HG02981 (cell line): ENCODE data around the gene HPSE.
"Not testable (repeated sequence)": the region's sequence is repeated elsewhere in the genome, so short reads cannot be mapped to it uniquely, and the experiment has no call there.

Source experiments
- ATAC-seq: cut with Tn5 transposase; IDR thresholded peaks from one replicate; pipeline ENCODE4 v1.9.1; 2021; ENCODE audit warnings: mild to moderate bottlenecking, moderate library complexity; ENCODE audit not compliant: unreplicated experiment

HPSE gene

GRCh38 chr4:83284193-83285054, 50.2 kb downstream of the HPSE start, which contains the start of gene COQ2:
Gene COQ2 (minus strand): TSS chr4:83284798. CDS start chr4:83284764, 34 bp downstream.
- peak; percentile 73 for ATAC-seq

- ATAC-seq: no peak
Observed at GRCh38 chr4:83283181-83283580, 51.5 kb downstream of the HPSE start.

GRCh38 chr4:83282049-83282535, 52.6 kb downstream of the HPSE start:
- ATAC-seq: no peak

DNA sequence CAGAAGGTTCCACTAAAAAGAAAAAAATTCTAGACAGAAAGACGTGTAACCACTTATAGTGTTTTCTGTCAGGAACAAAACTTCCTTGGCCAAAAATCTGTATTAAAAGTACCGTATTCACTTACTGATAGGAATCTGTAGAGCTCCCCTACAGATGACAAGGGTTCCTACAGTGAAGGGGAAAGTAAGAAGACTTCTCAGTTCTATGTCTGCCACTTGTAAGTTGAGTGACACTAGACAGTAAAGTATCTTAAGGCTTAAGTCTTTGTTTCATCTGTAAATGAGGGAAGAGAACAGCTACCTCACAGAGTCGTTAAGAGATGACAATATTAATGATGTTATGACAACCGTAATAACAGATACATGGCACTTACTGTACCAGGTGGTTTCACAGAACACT, 53.3 kb downstream of the HPSE start:
- ATAC-seq: no peak

DNA sequence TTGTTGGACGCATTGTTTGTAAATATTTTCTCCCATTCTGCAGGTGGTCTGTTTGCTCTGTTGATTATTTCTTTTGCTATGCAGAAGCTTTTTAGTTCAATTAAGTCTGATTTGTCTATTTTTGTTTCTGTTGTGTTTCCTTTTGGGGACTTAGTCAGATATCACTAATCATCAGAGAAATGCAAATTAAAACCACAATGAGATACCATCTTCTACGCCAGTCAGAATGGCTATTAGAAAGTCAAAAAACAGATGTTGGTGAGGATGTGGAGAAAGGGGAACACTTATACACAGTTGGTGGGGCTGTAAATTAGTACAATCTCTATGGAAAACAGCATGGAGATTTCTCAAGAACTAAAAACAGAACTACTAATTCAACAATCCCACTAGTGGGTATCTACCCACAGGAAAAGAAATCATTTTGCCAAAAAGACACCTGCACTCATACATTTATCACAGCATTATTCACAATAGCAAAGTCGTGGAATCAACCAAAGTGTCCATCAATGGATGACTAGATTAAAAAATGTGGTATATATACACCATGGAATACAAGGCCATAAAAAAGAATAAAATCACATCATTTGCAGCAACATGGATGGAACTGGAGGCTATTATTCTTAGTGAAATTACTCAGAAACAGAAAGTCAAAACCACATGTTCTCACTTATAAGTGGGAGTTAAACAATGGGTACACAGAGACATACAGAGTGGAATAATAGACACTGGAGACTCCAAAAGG, 58.2 kb downstream of the HPSE start:
- peak; percentile 73 for ATAC-seq

DNA sequence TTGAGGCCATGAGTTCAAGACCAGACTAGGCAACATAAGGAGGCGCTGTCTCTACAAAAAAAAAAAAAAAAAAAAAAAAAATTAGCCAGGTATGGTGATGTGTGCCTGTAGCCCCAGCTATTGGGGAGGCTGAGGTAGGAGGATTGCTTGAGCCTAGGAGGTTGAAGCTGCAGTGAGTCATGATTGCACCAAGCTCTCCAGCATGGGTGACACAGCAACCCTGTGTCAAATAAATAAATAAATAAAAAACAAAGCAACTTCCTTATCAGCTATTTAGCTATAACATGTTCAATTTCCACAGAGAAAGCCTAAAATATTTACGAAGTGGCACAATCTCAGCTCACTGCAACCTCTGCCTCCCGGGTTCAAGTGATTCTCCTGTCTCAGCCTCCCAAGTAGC, 60.7 kb downstream of the HPSE start:
- not testable (repeated sequence) for ATAC-seq

- ATAC-seq: peak; percentile 79
Observed at GRCh38 chr4:83272900-83273299, 61.7 kb downstream of the HPSE start.

DNA sequence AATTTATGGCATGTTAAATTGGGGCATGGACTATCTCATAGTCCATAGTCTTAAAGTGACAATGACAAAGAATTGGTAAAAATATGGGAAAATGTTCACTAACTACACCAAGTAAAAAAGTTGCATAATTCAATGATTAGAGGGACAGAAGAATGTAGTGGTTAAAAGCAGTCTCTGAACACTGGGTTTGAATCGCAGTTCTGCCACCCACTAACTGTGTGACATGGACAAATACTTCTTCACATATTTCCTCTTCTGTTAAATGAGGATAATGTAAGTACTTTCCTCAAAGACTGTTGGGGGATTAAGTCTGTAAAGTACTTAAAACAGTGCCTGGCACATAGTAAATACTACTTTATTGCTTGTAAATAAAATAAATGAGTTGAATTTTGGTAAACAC, 65.4 kb downstream of the HPSE start:
- ATAC-seq: no peak

- ATAC-seq: no peak
Observed at GRCh38 chr4:83268491-83268890, 66.2 kb downstream of the HPSE start.

- ATAC-seq: no peak
Observed at GRCh38 chr4:83267830-83268475, 66.7 kb downstream of the HPSE start.

DNA sequence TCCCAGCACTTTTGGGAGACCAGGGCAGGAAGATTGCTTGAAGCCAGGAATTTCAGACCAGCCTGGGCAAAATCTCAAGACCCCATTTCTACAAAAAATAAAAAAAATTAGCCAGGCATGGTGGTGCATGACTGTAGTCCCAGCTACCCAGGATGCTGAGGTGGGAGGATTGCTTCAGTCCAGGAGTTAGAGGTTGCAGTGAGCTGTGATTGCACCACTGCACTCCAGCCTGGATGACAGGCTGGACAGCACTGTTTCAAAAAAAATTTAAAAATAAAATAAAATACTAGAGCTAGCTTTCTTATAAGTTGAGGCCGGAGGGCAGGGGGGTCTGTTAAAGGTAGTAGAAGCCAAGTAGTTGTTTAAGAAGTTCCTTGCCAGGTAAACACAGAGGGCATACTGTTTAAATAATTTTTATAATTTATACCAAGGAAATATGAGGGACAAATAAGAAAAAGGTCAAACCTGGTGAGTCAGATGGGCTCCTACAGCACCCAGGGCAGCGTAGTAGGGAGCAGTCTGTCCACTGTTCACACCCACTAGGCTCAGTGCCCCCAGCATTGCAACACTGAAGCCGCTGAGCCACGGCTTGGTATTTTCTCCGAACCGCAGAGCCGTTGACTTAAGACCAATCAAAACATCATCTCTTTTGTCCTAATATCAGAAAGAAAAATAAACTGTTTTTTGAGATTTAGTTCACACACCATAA, 67.4 kb downstream of the HPSE start:
- no peak for ATAC-seq

- peak; percentile 64 for ATAC-seq
Observed at GRCh38 chr4:83266689-83267088, 68.0 kb downstream of the HPSE start.

DNA sequence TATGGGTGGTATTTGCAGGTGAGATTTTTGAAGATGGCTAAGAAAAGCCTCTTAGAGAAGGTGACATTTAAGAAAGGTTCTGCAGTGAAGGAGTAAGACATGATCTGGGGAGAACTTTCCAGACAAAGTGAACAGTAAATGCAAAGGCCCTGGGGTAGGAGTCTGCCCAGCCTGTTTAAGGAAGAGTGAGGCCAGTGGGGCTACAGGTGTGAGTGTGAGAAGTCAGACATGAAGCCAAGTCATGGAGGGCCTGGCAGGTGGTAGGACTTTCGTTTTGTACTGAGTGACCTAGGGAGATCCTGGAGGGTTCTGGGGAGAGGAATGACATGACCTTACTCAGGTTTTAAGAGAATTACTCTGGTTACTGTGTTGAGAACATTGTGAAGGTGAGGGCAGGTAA, 71.5 kb downstream of the HPSE start:
- no peak for ATAC-seq

DNA sequence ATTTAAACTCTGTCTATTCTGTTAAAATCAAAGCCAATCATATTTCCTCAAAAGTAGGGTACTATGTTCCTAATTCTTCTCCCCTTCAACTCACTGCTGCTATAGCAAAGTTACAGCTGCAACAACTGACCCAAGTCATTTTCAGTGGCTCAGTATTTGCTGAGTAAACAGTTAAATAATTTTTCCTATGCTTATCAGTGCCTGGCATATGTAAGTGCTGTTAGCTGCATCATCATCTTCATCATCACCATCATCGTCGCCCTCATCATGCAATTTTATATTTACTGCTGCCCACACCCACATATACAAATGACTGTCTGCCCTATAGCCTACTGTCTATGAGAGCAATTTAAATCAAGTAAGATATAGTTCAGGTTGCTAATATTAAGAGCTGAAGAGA, 72.0 kb downstream of the HPSE start:
- no peak for ATAC-seq

GRCh38 chr4:83261307-83261706, 73.3 kb downstream of the HPSE start:
- no peak for ATAC-seq

- no peak for ATAC-seq
Observed at GRCh38 chr4:83259586-83259985, 75.1 kb downstream of the HPSE start.

GRCh38 chr4:83258461-83258860, 76.2 kb downstream of the HPSE start:
- ATAC-seq: no peak

- no peak for ATAC-seq
Observed at GRCh38 chr4:83257811-83258210, 76.8 kb downstream of the HPSE start.

GRCh38 chr4:83255584-83255983, 79.1 kb downstream of the HPSE start:
- no peak for ATAC-seq

DNA sequence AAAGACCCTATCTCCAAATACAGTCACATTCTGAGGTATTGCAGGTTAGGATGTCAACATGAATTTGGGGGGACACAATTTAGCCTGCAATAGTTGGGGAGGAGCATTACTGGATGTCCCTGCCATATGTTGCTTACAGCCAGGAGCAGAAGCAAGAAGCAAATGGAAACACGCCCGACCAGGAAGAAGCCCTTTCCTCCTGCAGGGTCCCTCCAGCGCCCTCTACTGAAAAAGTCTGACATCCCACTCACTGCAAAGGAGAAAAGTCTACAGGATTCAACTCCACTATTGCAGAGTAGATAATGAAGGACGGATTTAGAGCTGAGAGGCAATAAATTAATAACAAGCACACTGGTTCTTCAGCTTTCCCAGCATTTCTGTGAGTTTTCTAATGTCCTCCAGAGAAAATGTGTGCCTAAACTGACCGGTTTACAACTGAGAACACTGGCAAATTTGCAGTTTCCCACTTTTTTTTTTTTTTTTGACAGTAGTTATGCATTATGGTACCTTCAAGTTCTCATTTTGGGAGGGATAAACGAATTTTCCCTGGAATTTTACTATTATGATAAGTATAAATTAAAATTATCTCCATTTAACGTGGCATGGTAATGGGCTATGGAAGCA, 81.8 kb downstream of the HPSE start:
- peak; percentile 62 for ATAC-seq
